ENCODE results near the gene LRRC4C.

Gene LRRC4C

GRCh38 chr11:41250408-41250935 is 209.0 kb downstream of the LRRC4C start:
- no peak for DNase-seq (ENCODE audit: low read depth)

GRCh38 chr11:41247621-41248020 is 211.8 kb downstream of the LRRC4C start:
- no peak for DNase-seq (ENCODE audit: low read depth)

GRCh38 chr11:41246399-41246745 is 213.1 kb downstream of the LRRC4C start:
- DNase-seq (ENCODE audit: low read depth) = no peak

GRCh38 chr11:41245704-41246398 is 213.6 kb downstream of the LRRC4C start:
- DNase-seq (ENCODE audit: low read depth) = no peak

- DNase-seq (ENCODE audit: low read depth) = no peak
Measured at GRCh38 chr11:41245184-41245583, 214.3 kb downstream of the LRRC4C start.

GRCh38 chr11:41237382-41237781 is 222.1 kb downstream of the LRRC4C start:
- DNase-seq (ENCODE audit: low read depth) = no peak

GRCh38 chr11:41235668-41236067 is 223.8 kb downstream of the LRRC4C start:
- no peak for DNase-seq (ENCODE audit: low read depth)

GRCh38 chr11:41225856-41226633 is 233.4 kb downstream of the LRRC4C start:
- DNase-seq (ENCODE audit: low read depth) = no peak

GRCh38 chr11:41222236-41222635 is 237.2 kb downstream of the LRRC4C start:
- DNase-seq (ENCODE audit: low read depth) = no peak

GRCh38 chr11:41206388-41206787 is 253.1 kb downstream of the LRRC4C start:
- no peak for DNase-seq (ENCODE audit: low read depth)

GRCh38 chr11:41201156-41201555 is 258.3 kb downstream of the LRRC4C start:
- DNase-seq (ENCODE audit: low read depth) = no peak

GRCh38 chr11:41190437-41191082 is 268.9 kb downstream of the LRRC4C start:
- DNase-seq (ENCODE audit: low read depth) = no peak

- no peak for DNase-seq (ENCODE audit: low read depth)
Measured at GRCh38 chr11:41189701-41190436, 269.6 kb downstream of the LRRC4C start.

GRCh38 chr11:41177791-41178190 is 281.7 kb downstream of the LRRC4C start:
- no peak for DNase-seq (ENCODE audit: low read depth)

- no peak for DNase-seq (ENCODE audit: low read depth)
Measured at GRCh38 chr11:41175304-41175972, 284.0 kb downstream of the LRRC4C start.

- DNase-seq (ENCODE audit: low read depth) = no peak
Measured at GRCh38 chr11:41146326-41146725, 313.1 kb downstream of the LRRC4C start.

GRCh38 chr11:41145420-41145819 is 314.0 kb downstream of the LRRC4C start:
- no peak for DNase-seq (ENCODE audit: low read depth)

- DNase-seq (ENCODE audit: low read depth) = no peak
Measured at GRCh38 chr11:41134971-41135370, 324.5 kb downstream of the LRRC4C start.

- DNase-seq (ENCODE audit: low read depth) = no peak
Measured at GRCh38 chr11:41133023-41133422, 326.4 kb downstream of the LRRC4C start.

- DNase-seq (ENCODE audit: low read depth) = no peak
Measured at GRCh38 chr11:41121600-41121999, 337.9 kb downstream of the LRRC4C start.

- no peak for DNase-seq (ENCODE audit: low read depth)
Measured at GRCh38 chr11:41119484-41119883, 340.0 kb downstream of the LRRC4C start.

GRCh38 chr11:41118521-41118920 is 340.9 kb downstream of the LRRC4C start:
- DNase-seq (ENCODE audit: low read depth) = no peak
